ENCODE measurements around the gene ZNF148. TPM values are rescaled to one million over a fixed set of nuclear protein-coding genes. Genes with fewer than 3 reads are reported as not detected.

The ZNF148 gene
- total RNA-seq, 1 experiment from 2014 or later, result 19.7 TPM

DNA sequence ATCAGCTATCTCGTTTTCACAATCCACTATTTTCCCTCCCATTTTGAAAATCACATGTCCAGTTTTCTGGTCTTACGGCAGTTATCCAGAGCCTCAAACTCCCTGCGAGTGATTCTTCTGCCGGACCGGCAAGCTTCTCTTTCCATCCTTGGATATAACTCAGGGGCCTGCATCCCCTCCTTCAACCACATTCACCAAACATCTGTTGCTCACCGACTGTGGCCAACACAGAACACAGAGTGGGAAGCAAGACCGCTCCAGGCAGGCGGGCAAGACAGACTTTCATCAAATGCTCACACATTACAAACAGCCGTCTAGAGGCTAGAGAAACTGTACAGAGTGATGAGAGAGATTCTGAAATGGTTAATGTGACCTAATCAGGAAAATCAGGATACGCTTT, 154.9 kb downstream of the ZNF148 start (continued):
- TF ChIP-seq, protein P1, sequence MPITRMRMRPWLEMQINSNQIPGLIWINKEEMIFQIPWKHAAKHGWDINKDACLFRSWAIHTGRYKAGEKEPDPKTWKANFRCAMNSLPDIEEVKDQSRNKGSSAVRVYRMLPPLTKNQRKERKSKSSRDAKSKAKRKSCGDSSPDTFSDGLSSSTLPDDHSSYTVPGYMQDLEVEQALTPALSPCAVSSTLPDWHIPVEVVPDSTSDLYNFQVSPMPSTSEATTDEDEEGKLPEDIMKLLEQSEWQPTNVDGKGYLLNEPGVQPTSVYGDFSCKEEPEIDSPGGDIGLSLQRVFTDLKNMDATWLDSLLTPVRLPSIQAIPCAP (CRISPR knock-in tag; IDR thresholded peaks at IDR 0.05), result no peak
- no peak for TF ChIP-seq ESRRA (CRISPR knock-in tag; IDR thresholded peaks at IDR 0.05; ENCODE audit: borderline replicate concordance)
- TF ChIP-seq ZNF138 (CRISPR knock-in tag; conservative IDR thresholded peaks at IDR 0.05), result no peak
- no peak for TF ChIP-seq ZNF671 (CRISPR knock-in tag; IDR thresholded peaks at IDR 0.05)
- no peak for TF ChIP-seq GRHL2 (CRISPR knock-in tag; IDR thresholded peaks at IDR 0.05; ENCODE audit: insufficient replicate concordance, severe bottlenecking)
- no peak for TF ChIP-seq TEAD1 (CRISPR knock-in tag; IDR thresholded peaks at IDR 0.05)
- no peak for TF ChIP-seq EMX1 (CRISPR knock-in tag; IDR thresholded peaks at IDR 0.05)
- TF ChIP-seq, protein P2, sequence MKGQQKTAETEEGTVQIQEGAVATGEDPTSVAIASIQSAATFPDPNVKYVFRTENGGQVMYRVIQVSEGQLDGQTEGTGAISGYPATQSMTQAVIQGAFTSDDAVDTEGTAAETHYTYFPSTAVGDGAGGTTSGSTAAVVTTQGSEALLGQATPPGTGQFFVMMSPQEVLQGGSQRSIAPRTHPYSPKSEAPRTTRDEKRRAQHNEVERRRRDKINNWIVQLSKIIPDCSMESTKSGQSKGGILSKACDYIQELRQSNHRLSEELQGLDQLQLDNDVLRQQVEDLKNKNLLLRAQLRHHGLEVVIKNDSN (CRISPR knock-in tag; IDR thresholded peaks at IDR 0.05), result no peak
- TF ChIP-seq TEAD4 (CRISPR knock-in tag; IDR thresholded peaks at IDR 0.05), result no peak

DNA sequence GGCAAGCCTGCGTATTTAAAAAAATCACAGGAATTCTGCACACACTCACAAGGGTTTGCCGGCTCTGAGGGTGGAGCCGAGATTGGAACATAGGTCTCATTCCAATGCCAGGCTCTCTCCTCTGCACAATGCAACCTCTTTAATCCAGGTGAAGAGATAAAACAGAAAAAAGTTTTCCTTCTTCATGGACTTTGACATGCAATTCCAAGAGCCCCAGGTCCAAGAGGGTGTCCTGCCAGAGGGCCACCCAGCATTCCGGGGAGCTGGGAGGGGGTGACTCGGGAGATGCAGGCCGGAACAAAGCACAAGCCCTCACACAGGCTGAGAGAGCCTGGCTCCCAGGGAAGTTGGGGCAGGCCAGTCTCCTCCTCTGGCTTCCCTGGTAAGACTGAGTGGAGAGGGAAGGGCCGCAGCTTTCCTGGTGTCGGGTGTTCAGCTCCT, 155.8 kb downstream of the ZNF148 start:
- peak; percentile 84 for ATAC-seq
- POLR2A ChIA-PET, result interaction anchor here (0.5 kb wide), 1 partner anchor 42 kb away, joined by 5 read pairs; no protein-coding TSS in a partner anchor
- Mint-ChIP-seq H3K4me3 (no peak overlapping the region), H3K27me3 (ENCODE audit: low read depth) (no peaks in the 10 kb centered on the region), H3K9me3 (no peaks in the 10 kb centered on the region), H3K4me1 (peaks cover 20% of the 10 kb centered on the region), H3K36me3 (no peaks in the 10 kb centered on the region), H3K27ac (no peak overlapping the region)
- CTCF ChIA-PET, result interaction anchor here (0.6 to 0.9 kb wide), 2 partner anchors 65 to 69 kb away, joined by 3 read pairs; no protein-coding TSS in a partner anchor
- TF ChIP-seq ZNF232 (CRISPR knock-in tag; IDR thresholded peaks at IDR 0.05), result no peak
- TF ChIP-seq, protein P3, sequence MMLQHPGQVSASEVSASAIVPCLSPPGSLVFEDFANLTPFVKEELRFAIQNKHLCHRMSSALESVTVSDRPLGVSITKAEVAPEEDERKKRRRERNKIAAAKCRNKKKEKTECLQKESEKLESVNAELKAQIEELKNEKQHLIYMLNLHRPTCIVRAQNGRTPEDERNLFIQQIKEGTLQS (CRISPR knock-in tag; conservative IDR thresholded peaks at IDR 0.05), result no peak
- TF ChIP-seq KAT7 (CRISPR knock-in tag; IDR thresholded peaks at IDR 0.05; ENCODE audit: borderline replicate concordance), result no peak
- no peak for TF ChIP-seq MXD4 (CRISPR knock-in tag; IDR thresholded peaks at IDR 0.05; ENCODE audit: borderline replicate concordance)
- TF ChIP-seq, protein P4, sequence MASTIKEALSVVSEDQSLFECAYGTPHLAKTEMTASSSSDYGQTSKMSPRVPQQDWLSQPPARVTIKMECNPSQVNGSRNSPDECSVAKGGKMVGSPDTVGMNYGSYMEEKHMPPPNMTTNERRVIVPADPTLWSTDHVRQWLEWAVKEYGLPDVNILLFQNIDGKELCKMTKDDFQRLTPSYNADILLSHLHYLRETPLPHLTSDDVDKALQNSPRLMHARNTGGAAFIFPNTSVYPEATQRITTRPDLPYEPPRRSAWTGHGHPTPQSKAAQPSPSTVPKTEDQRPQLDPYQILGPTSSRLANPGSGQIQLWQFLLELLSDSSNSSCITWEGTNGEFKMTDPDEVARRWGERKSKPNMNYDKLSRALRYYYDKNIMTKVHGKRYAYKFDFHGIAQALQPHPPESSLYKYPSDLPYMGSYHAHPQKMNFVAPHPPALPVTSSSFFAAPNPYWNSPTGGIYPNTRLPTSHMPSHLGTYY (CRISPR knock-in tag; IDR thresholded peaks at IDR 0.05), result no peak
- TF ChIP-seq, protein P1 (CRISPR knock-in tag; IDR thresholded peaks at IDR 0.05), result no peak
- no peak for TF ChIP-seq FOXJ3 (CRISPR knock-in tag; IDR thresholded peaks at IDR 0.05; ENCODE audit: borderline replicate concordance)
- TF ChIP-seq NFE2L1 (CRISPR knock-in tag; IDR thresholded peaks at IDR 0.05), result no peak
- TF ChIP-seq, protein P5, sequence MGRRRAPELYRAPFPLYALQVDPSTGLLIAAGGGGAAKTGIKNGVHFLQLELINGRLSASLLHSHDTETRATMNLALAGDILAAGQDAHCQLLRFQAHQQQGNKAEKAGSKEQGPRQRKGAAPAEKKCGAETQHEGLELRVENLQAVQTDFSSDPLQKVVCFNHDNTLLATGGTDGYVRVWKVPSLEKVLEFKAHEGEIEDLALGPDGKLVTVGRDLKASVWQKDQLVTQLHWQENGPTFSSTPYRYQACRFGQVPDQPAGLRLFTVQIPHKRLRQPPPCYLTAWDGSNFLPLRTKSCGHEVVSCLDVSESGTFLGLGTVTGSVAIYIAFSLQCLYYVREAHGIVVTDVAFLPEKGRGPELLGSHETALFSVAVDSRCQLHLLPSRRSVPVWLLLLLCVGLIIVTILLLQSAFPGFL (CRISPR knock-in tag; IDR thresholded peaks at IDR 0.05; ENCODE audit: borderline replicate concordance), result no peak
- TF ChIP-seq ZNF416 (CRISPR knock-in tag; IDR thresholded peaks at IDR 0.05), result no peak
- TF ChIP-seq, protein P6, sequence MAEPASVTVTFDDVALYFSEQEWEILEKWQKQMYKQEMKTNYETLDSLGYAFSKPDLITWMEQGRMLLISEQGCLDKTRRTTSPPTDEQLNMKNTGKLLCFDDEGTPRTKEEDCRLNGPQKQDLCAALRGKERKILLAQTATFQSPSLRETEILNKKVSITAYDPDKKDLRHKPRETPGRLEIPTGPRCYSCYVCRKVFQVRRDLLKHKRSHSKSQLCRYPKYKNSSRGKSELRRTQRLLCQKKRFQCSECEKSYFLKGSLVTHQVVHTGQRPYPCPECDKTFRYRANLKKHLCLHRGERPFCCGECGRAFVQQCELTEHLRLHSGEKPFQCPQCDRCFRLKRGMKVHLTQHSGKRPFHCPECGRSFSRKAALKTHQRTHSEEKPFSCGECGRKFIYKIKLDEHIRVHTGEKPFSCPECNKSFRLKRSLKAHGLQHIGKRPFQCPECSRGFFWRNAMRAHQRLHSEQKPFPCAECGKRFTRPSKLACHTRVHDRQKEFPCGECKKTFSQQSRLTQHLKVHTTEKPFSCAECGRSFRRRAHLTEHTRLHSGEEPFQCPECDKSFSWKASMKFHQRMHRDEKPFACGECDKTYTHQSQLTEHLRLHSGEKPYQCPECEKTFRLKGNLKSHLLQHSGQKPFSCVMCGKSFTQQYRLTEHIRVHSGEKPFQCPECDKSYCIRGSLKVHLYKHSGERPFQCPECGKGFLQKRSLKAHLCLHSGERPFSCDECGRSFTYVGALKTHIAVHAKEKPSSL (CRISPR knock-in tag; conservative IDR thresholded peaks at IDR 0.05), result no peak
- no peak for TF ChIP-seq ZBTB21 (CRISPR knock-in tag; IDR thresholded peaks at IDR 0.05; ENCODE audit: borderline replicate concordance)
- no peak for TF ChIP-seq ELF4 (CRISPR knock-in tag; IDR thresholded peaks at IDR 0.05; ENCODE audit: low read depth)
- no peak for TF ChIP-seq HMGA2 (CRISPR knock-in tag; IDR thresholded peaks at IDR 0.05)
- TF ChIP-seq, protein P7, sequence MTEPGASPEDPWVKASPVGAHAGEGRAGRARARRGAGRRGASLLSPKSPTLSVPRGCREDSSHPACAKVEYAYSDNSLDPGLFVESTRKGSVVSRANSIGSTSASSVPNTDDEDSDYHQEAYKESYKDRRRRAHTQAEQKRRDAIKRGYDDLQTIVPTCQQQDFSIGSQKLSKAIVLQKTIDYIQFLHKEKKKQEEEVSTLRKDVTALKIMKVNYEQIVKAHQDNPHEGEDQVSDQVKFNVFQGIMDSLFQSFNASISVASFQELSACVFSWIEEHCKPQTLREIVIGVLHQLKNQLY (CRISPR knock-in tag; IDR thresholded peaks at IDR 0.05), result no peak
- DNase-seq (ENCODE audit: low spot score), result no peak
